ENCODE measurements around the gene TOR1A.
"Not testable (repeated sequence)": the region's sequence is repeated elsewhere in the genome, so short reads cannot be mapped to it uniquely, and the experiment has no call there.

TOR1A gene

GRCh38 chr9:129781981-129782380 is 42.0 kb downstream of the TOR1A start:
- no peak for DNase-seq (ENCODE audit: low spot score)

- no peak for DNase-seq (ENCODE audit: low spot score)
Observed at GRCh38 chr9:129781131-129781530, 42.8 kb downstream of the TOR1A start.

- DNase-seq (ENCODE audit: low spot score): no peak
Observed at GRCh38 chr9:129779560-129780190, 44.3 kb downstream of the TOR1A start.

GRCh38 chr9:129778469-129778868 is 45.5 kb downstream of the TOR1A start:
- DNase-seq (ENCODE audit: low spot score): no peak

- DNase-seq (ENCODE audit: low spot score): no peak
Observed at GRCh38 chr9:129777769-129778130, 46.2 kb downstream of the TOR1A start.

GRCh38 chr9:129776938-129777768 is 46.8 kb downstream of the TOR1A start:
- DNase-seq (ENCODE audit: low spot score): peak; percentile 64

- DNase-seq (ENCODE audit: low spot score): no peak
Observed at GRCh38 chr9:129776566-129776937, 47.4 kb downstream of the TOR1A start.

GRCh38 chr9:129776096-129776495 is 47.8 kb downstream of the TOR1A start:
- not testable (repeated sequence) for DNase-seq (ENCODE audit: low spot score)

GRCh38 chr9:129775448-129775798 is 48.5 kb downstream of the TOR1A start:
- no peak for DNase-seq (ENCODE audit: low spot score)

GRCh38 chr9:129774791-129775447 is 49.0 kb downstream of the TOR1A start:
- no peak for DNase-seq (ENCODE audit: low spot score)

- no peak for DNase-seq (ENCODE audit: low spot score)
Observed at GRCh38 chr9:129773262-129774048, 50.5 kb downstream of the TOR1A start.

- no peak for DNase-seq (ENCODE audit: low spot score)
Observed at GRCh38 chr9:129770741-129771140, 53.2 kb downstream of the TOR1A start.

- DNase-seq (ENCODE audit: low spot score): no peak
Observed at GRCh38 chr9:129769669-129770068, 54.3 kb downstream of the TOR1A start.

GRCh38 chr9:129768486-129768885 is 55.5 kb downstream of the TOR1A start:
- DNase-seq (ENCODE audit: low spot score): no peak

- no peak for DNase-seq (ENCODE audit: low spot score)
Observed at GRCh38 chr9:129765764-129766317, 58.1 kb downstream of the TOR1A start.

- DNase-seq (ENCODE audit: low spot score): no peak
Observed at GRCh38 chr9:129762985-129763926, 60.7 kb downstream of the TOR1A start.

Data from ecto neural progenitor cell (in vitro differentiated cells).